Measurements from ENCODE around the gene ADAMTS4. TPM values are rescaled to one million over a fixed set of nuclear protein-coding genes. Genes with fewer than 3 reads are reported as not detected.

ADAMTS4 gene
- total RNA-seq, 5 donors from 2014 or later (not counting 1 experiment from before 2014, with no cell fraction given) = 0.86 to 1.8 (median 1.4) TPM

GRCh38 chr1:161162806-161163205, 36.0 kb downstream of the ADAMTS4 start:
- 100% methylated on average over 6 of the region's 10 CpGs for WGBS (ENCODE audit: insufficient coverage)
- Mint-ChIP-seq H3K4me1 (peaks cover 70 to 78% (median 77%) of the 10 kb centered on the region in 3 donors), H3K27ac (peak overlapping the region in 1 of 2 donors; percentile 7), H3K27me3 (no peaks in the 10 kb centered on the region), H3K9me3 (no peaks in the 10 kb centered on the region), H3K4me3 (peak overlapping the region in 1 of 3 donors; percentile 94), H3K36me3 (peaks cover 8% of the 10 kb centered on the region)
- Histone ChIP-seq H3K9me3 (no peaks in the 10 kb centered on the region), H3K4me1 (ENCODE audit: control insufficient read depth in 1 of 2, extremely low read depth in 1 of 2, insufficient read depth in 2 of 2, low read length in 2 of 2) (peaks cover 14 to 58% of the 10 kb centered on the region in 2 experiments), H3K27me3 (replicated peaks in 1 of 2; ENCODE audit: control insufficient read depth in 2 of 2, extremely low read depth in 1 of 2, insufficient read depth in 2 of 2, low read length in 1 of 2) (no peaks in the 10 kb centered on the region), H3K36me3 (ENCODE audit: control insufficient read depth in 2 of 2, extremely low read depth in 1 of 2, insufficient read depth in 1 of 2, low read length in 1 of 2) (peaks cover 6 to 38% of the 10 kb centered on the region in 2 donors), H3K27ac (ENCODE audit: low read length) (no peak overlapping the region), H3K4me3 (ENCODE audit: control insufficient read depth in 1 of 2, extremely low read depth in 1 of 2, low read length in 1 of 2) (no peak overlapping the region)
- ATAC-seq (replicated peaks in 1 of 4) (no peak), DNase-seq (no peak)
- CTCF ChIA-PET = no interaction called here
- POLR2A ChIA-PET = interaction anchor here in 1 of 2 donors (0.6 kb wide), 1 partner anchor 45 kb away, joined by 5 read pairs; the partner anchor contains the start of genes NIT1 and PFDN2

- Mint-ChIP-seq H3K27ac (peak overlapping the region; percentile 1 to 53), H3K27me3 (no peaks in the 10 kb centered on the region), H3K4me3 (peak overlapping the region in 2 of 3 donors; percentile 25 to 94), H3K4me1 (peaks cover 69 to 75% (median 72%) of the 10 kb centered on the region in 3 donors), H3K36me3 (peaks cover 15% of the 10 kb centered on the region), H3K9me3 (no peaks in the 10 kb centered on the region)
- Histone ChIP-seq H3K36me3 (ENCODE audit: control insufficient read depth in 2 of 2, extremely low read depth in 1 of 2, insufficient read depth in 1 of 2, low read length in 1 of 2) (peaks cover 8 to 45% of the 10 kb centered on the region in 2 donors), H3K27me3 (replicated peaks in 1 of 2; ENCODE audit: control insufficient read depth in 2 of 2, extremely low read depth in 1 of 2, insufficient read depth in 2 of 2, low read length in 1 of 2) (no peaks in the 10 kb centered on the region), H3K4me3 (ENCODE audit: control insufficient read depth in 1 of 2, extremely low read depth in 1 of 2, low read length in 1 of 2) (no peak overlapping the region), H3K27ac (ENCODE audit: low read length) (no peak overlapping the region), H3K4me1 (ENCODE audit: control insufficient read depth in 1 of 2, extremely low read depth in 1 of 2, insufficient read depth in 2 of 2, low read length in 2 of 2) (peaks cover 11 to 51% of the 10 kb centered on the region in 2 experiments), H3K9me3 (no peaks in the 10 kb centered on the region)
- CTCF ChIA-PET = no interaction called here
- ATAC-seq (replicated peaks in 1 of 4) (no peak), DNase-seq (no peak)
- WGBS (ENCODE audit: insufficient coverage) = 96% methylated on average over 4 of the region's 7 CpGs
- POLR2A ChIA-PET = interaction anchor here (0.6 to 1.0 kb wide), 3 partner anchors 9 to 44 kb away, joined by 3 to 5 read pairs (median 3); partner anchors contain the start of genes NIT1 (in 1 of the 2) and PFDN2 (in 1 of the 2)
These were observed 36.8 kb downstream of the ADAMTS4 start for GRCh38 chr1:161162052-161162451.

GRCh38 chr1:161161652-161162051, 37.2 kb downstream of the ADAMTS4 start:
- ChIA-PET POLR2A (interaction anchor here (0.6 to 1.0 kb wide), 3 partner anchors 8 to 522 kb away, joined by 3 to 6 read pairs (median 3); no protein-coding TSS in a partner anchor), CTCF (no interaction called here)
- DNase-seq (no peak), ATAC-seq (replicated peaks in 1 of 4) (no peak)
- Histone ChIP-seq H3K36me3 (ENCODE audit: control insufficient read depth in 2 of 2, extremely low read depth in 1 of 2, insufficient read depth in 1 of 2, low read length in 1 of 2) (peaks cover 9 to 47% of the 10 kb centered on the region in 2 donors), H3K4me1 (ENCODE audit: control insufficient read depth in 1 of 2, extremely low read depth in 1 of 2, insufficient read depth in 2 of 2, low read length in 2 of 2) (peaks cover 8 to 47% of the 10 kb centered on the region in 2 experiments), H3K4me3 (ENCODE audit: control insufficient read depth in 1 of 2, extremely low read depth in 1 of 2, low read length in 1 of 2) (no peak overlapping the region), H3K27me3 (replicated peaks in 1 of 2; ENCODE audit: control insufficient read depth in 2 of 2, extremely low read depth in 1 of 2, insufficient read depth in 2 of 2, low read length in 1 of 2) (no peaks in the 10 kb centered on the region), H3K9me3 (no peaks in the 10 kb centered on the region), H3K27ac (ENCODE audit: low read length) (no peak overlapping the region)
- peaks cover 18% of the 10 kb centered on the region for H3K36me3 Mint-ChIP-seq
- H3K4me3 Mint-ChIP-seq = peak overlapping the region in 2 of 3 donors; percentile 25 to 94
- peaks cover 69 to 74% (median 69%) of the 10 kb centered on the region in 3 donors for H3K4me1 Mint-ChIP-seq
- H3K27me3 Mint-ChIP-seq = no peaks in the 10 kb centered on the region
- peak overlapping the region; percentile 1 to 53 for H3K27ac Mint-ChIP-seq
- H3K9me3 Mint-ChIP-seq = no peaks in the 10 kb centered on the region
- WGBS (ENCODE audit: insufficient coverage) = 91% methylated on average over 4 of the region's 5 CpGs

GRCh38 chr1:161160671-161161145, 38.1 kb downstream of the ADAMTS4 start:
- Histone ChIP-seq H3K4me1 (ENCODE audit: control insufficient read depth in 1 of 2, extremely low read depth in 1 of 2, insufficient read depth in 2 of 2, low read length in 2 of 2) (peaks cover 7 to 40% of the 10 kb centered on the region in 2 experiments), H3K27me3 (replicated peaks in 1 of 2; ENCODE audit: control insufficient read depth in 2 of 2, extremely low read depth in 1 of 2, insufficient read depth in 2 of 2, low read length in 1 of 2) (no peaks in the 10 kb centered on the region), H3K27ac (ENCODE audit: low read length) (no peak overlapping the region), H3K4me3 (ENCODE audit: control insufficient read depth in 1 of 2, extremely low read depth in 1 of 2, low read length in 1 of 2) (no peak overlapping the region), H3K36me3 (ENCODE audit: control insufficient read depth in 2 of 2, extremely low read depth in 1 of 2, insufficient read depth in 1 of 2, low read length in 1 of 2) (peaks cover 9 to 47% of the 10 kb centered on the region in 2 donors), H3K9me3 (no peaks in the 10 kb centered on the region)
- ATAC-seq (replicated peaks in 1 of 4) (no peak), DNase-seq (no peak)
- ChIA-PET POLR2A (interaction anchor here in 1 of 2 donors (0.6 kb wide), 1 partner anchor 521 kb away, joined by 6 read pairs; no protein-coding TSS in a partner anchor), CTCF (no interaction called here)
- Mint-ChIP-seq H3K4me3 (peak overlapping the region; percentile 86 to 94 (median 92)), H3K4me1 (peaks cover 63 to 71% (median 68%) of the 10 kb centered on the region in 3 donors), H3K36me3 (peaks cover 18% of the 10 kb centered on the region), H3K9me3 (no peaks in the 10 kb centered on the region), H3K27ac (peak overlapping the region; percentile 53 to 55), H3K27me3 (no peaks in the 10 kb centered on the region)
- WGBS (ENCODE audit: insufficient coverage) = 97% methylated on average over 22 of the region's 22 CpGs

GRCh38 chr1:161159913-161160243, 39.0 kb downstream of the ADAMTS4 start:
- ChIA-PET POLR2A (no interaction called here), CTCF (interaction anchor here in 1 of 2 donors (0.9 kb wide), 1 partner anchor 27 kb away, joined by 3 read pairs; the partner anchor contains the start of gene DEDD)
- Mint-ChIP-seq H3K27me3 (no peaks in the 10 kb centered on the region), H3K36me3 (peaks cover 18% of the 10 kb centered on the region), H3K27ac (peak overlapping the region; percentile 69 to 75), H3K4me3 (peak overlapping the region; percentile 86 to 94 (median 92)), H3K4me1 (peaks cover 64 to 71% (median 69%) of the 10 kb centered on the region in 3 donors), H3K9me3 (no peaks in the 10 kb centered on the region)
- peak overlapping the region; percentile 74 for H3K27ac ChIP-seq (ENCODE audit: low read length)
- peaks cover 12 to 35% of the 10 kb centered on the region in 2 experiments for H3K4me1 ChIP-seq (ENCODE audit: control insufficient read depth in 1 of 2, extremely low read depth in 1 of 2, insufficient read depth in 2 of 2, low read length in 2 of 2)
- ATAC-seq (replicated peaks in 1 of 4) (no peak), DNase-seq (peak in 1 of 35 experiments; percentile 34)
- no peaks in the 10 kb centered on the region for H3K27me3 ChIP-seq (replicated peaks in 1 of 2; ENCODE audit: control insufficient read depth in 2 of 2, extremely low read depth in 1 of 2, insufficient read depth in 2 of 2, low read length in 1 of 2)
- peak overlapping the region; percentile 65 to 68 for H3K4me3 ChIP-seq (ENCODE audit: control insufficient read depth in 1 of 2, extremely low read depth in 1 of 2, low read length in 1 of 2)
- peaks cover 9 to 47% of the 10 kb centered on the region in 2 donors for H3K36me3 ChIP-seq (ENCODE audit: control insufficient read depth in 2 of 2, extremely low read depth in 1 of 2, insufficient read depth in 1 of 2, low read length in 1 of 2)
- H3K9me3 ChIP-seq = no peaks in the 10 kb centered on the region
- no CpG with 5 or more reads among the region's 11 CpGs for whole genome bisulfite sequencing (ENCODE audit: insufficient coverage)

GRCh38 chr1:161159087-161159912, 39.6 kb downstream of the ADAMTS4 start, which contains the start of gene USP21:
Gene USP21 (plus strand): TSS chr1:161159500. CDS start chr1:161160641, 1,141 bp downstream.
- H3K36me3 Mint-ChIP-seq = peaks cover 18% of the 10 kb centered on the region
- ATAC-seq (replicated peaks in 1 of 4) (peak; percentile 93 to 97 (median 95)), DNase-seq (peak; percentile 77 to 95 (median 89))
- peak within 1 kb of the TSS; percentile 74 for H3K27ac ChIP-seq (ENCODE audit: low read length)
- no peaks in the 10 kb centered on the region for H3K27me3 Mint-ChIP-seq
- ChIA-PET POLR2A (no interaction called here), CTCF (interaction anchor here in 1 of 2 donors (0.9 kb wide), 1 partner anchor 27 kb away, joined by 3 read pairs; the partner anchor contains the start of gene DEDD)
- peak within 1 kb of the TSS; percentile 86 to 94 (median 92) for H3K4me3 Mint-ChIP-seq
- H3K27ac Mint-ChIP-seq = peak within 1 kb of the TSS; percentile 90 to 94
- H3K4me1 Mint-ChIP-seq = peaks cover 66 to 76% (median 70%) of the 10 kb centered on the region in 3 donors
- H3K9me3 ChIP-seq = no peaks in the 10 kb centered on the region
- H3K4me3 ChIP-seq (ENCODE audit: control insufficient read depth in 1 of 2, extremely low read depth in 1 of 2, low read length in 1 of 2) = peak within 1 kb of the TSS; percentile 65 to 68
- H3K9me3 Mint-ChIP-seq = no peaks in the 10 kb centered on the region
- H3K27me3 ChIP-seq (replicated peaks in 1 of 2; ENCODE audit: control insufficient read depth in 2 of 2, extremely low read depth in 1 of 2, insufficient read depth in 2 of 2, low read length in 1 of 2) = no peaks in the 10 kb centered on the region
- peaks cover 16 to 39% of the 10 kb centered on the region in 2 experiments for H3K4me1 ChIP-seq (ENCODE audit: control insufficient read depth in 1 of 2, extremely low read depth in 1 of 2, insufficient read depth in 2 of 2, low read length in 2 of 2)
- 2% methylated on average over 54 of the region's 60 CpGs for WGBS (ENCODE audit: insufficient coverage)
- H3K36me3 ChIP-seq (ENCODE audit: control insufficient read depth in 2 of 2, extremely low read depth in 1 of 2, insufficient read depth in 1 of 2, low read length in 1 of 2) = peaks cover 9 to 44% of the 10 kb centered on the region in 2 donors
